H1 (cell line): ENCODE measurements around the gene MIB1. TPM values are rescaled to one million over a fixed set of nuclear protein-coding genes. Genes with fewer than 3 reads are reported as not detected.
A peak's percentile ranks its signal among the peaks of the same experiment; 100 is the strongest.

ENCODE experiments used
- CTCF ChIA-PET: fragments of 300-600 bp; sonication (Branson Sonifier 250); formaldehyde crosslinking; loops from one replicate; lab custom pipeline; 2021; ENCODE audit not compliant: partially characterized antibody; lab: Charles Lee
- POLR2A ChIA-PET: fragments of 300-600 bp; sonication (Branson Sonifier 250); formaldehyde crosslinking; loops from one replicate; lab custom pipeline; 2021; ENCODE audit warnings: inconsistent platforms; ENCODE audit not compliant: partially characterized antibody; lab: Charles Lee
- DNase-seq, 2 experiments: peaks; one replicate each; pipeline versions ENCODE4 v3.0.0 to v3.0.0-alpha.2; 2010 to 2022; ENCODE audit warnings: low spot score in 2 of 2, low read depth in 1 of 2, mixed read lengths in 1 of 2
- FAIRE-seq: peaks from 2 replicates; lab custom pipeline; 2011; peaks lifted over from hg19 to GRCh38; lab: Jason Lieb, UNC
- H2AFZ ChIP-seq: 2 replicates; pipeline ENCODE4 v1.8.1; 2012; ENCODE audit warnings: low read length, inconsistent platforms
- H2AK5ac ChIP-seq: 2 replicates; pipeline ENCODE4 v1.6.1; 2013; ENCODE audit warnings: low read depth, low read length
- H2BK120ac ChIP-seq: replicated peaks from 2 replicates; pipeline ENCODE3; 2013; ENCODE audit warnings: low read depth, low read length, inconsistent platforms
- H2BK12ac ChIP-seq: 2 replicates; pipeline ENCODE4 v1.6.1; 2013; ENCODE audit warnings: low read depth, low read length
- H2BK15ac ChIP-seq: 2 replicates; pipeline ENCODE4 v1.6.1; 2013; ENCODE audit warnings: low read length
- H2BK20ac ChIP-seq: 2 replicates; pipeline ENCODE4 v1.6.1; 2013; ENCODE audit warnings: low read length
- H2BK5ac ChIP-seq: 2 replicates; pipeline ENCODE4 v1.6.1; 2013; ENCODE audit warnings: low read depth, low read length
- H3K14ac ChIP-seq: 2 replicates; pipeline ENCODE4 v1.6.1; 2013; ENCODE audit warnings: inconsistent platforms; ENCODE audit not compliant: insufficient read length
- H3K18ac ChIP-seq: 2 replicates; pipeline ENCODE4 v1.6.1; 2013; ENCODE audit warnings: low read length; ENCODE audit errors: extremely low read depth
- H3K23ac ChIP-seq: 2 replicates; pipeline ENCODE4 v1.6.1; 2013; ENCODE audit warnings: inconsistent platforms; ENCODE audit not compliant: insufficient read length
- H3K23me2 ChIP-seq: 2 replicates; pipeline ENCODE4 v1.6.1; 2013; ENCODE audit warnings: low read depth, low read length
- H3K27ac ChIP-seq: 2 replicates; pipeline ENCODE4 v1.6.1; 2011; ENCODE audit warnings: low read depth, low read length, inconsistent platforms
- H3K27me3 ChIP-seq, 4 experiments: replicated peaks in 1 of 4; 1 replicate in 1 of 4; 2 replicates in 3 of 4; pipeline versions ENCODE4 v1.6.1 to v1.8.1; 2011 to 2013; ENCODE audit warnings: low read length in 3 of 4, mild to moderate bottlenecking in 3 of 4, inconsistent platforms in 2 of 4, mixed read lengths in 2 of 4, moderate library complexity in 1 of 4; ENCODE audit not compliant: control insufficient read depth in 3 of 4, insufficient read depth in 3 of 4; ENCODE audit errors: extremely low read depth in 1 of 4
- H3K36me3 ChIP-seq, 4 experiments: 2 replicates each; pipeline versions ENCODE4 v1.6.1 to v1.8.1; 2011 to 2013; ENCODE audit warnings: mild to moderate bottlenecking in 4 of 4, low read length in 3 of 4, moderate library complexity in 2 of 4, control low read depth in 1 of 4, inconsistent platforms in 1 of 4; ENCODE audit not compliant: insufficient read depth in 4 of 4, control insufficient read depth in 2 of 4
- H3K4ac ChIP-seq: replicated peaks from 2 replicates; pipeline ENCODE3; 2013; ENCODE audit warnings: low read length, low read depth, mixed read lengths, inconsistent platforms; ENCODE audit not compliant: insufficient read length
- H3K4me1 ChIP-seq, 4 experiments: replicated peaks in 1 of 4; 1 replicate in 1 of 4; 2 replicates in 3 of 4; pipeline versions ENCODE4 v1.6.1 to v1.8.1; 2011 to 2013; ENCODE audit warnings: low read length in 3 of 4, inconsistent platforms in 2 of 4, mixed read lengths in 1 of 4; ENCODE audit not compliant: insufficient read depth in 4 of 4, control insufficient read depth in 3 of 4
- H3K4me2 ChIP-seq, 2 experiments: 2 replicates each; pipeline versions ENCODE4 v1.6.1 to v1.8.1; 2011 to 2013; ENCODE audit warnings: low read depth in 2 of 2, low read length in 2 of 2, control low read depth in 1 of 2, inconsistent platforms in 1 of 2, mild to moderate bottlenecking in 1 of 2; ENCODE audit not compliant: insufficient read depth in 1 of 2
- H3K4me3 ChIP-seq, 4 experiments: fragments of 200-600, 300-600 bp in 1 of 4; sonication (generic), shearing (Covaris generic), sonication (Bioruptor Twin) in 1 of 4; 2 replicates each; pipeline versions ENCODE4 v1.5.1 to v1.8.1; 2011 to 2016; ENCODE audit warnings: low read length in 4 of 4, low read depth in 3 of 4, control low read depth in 2 of 4, inconsistent platforms in 2 of 4, mild to moderate bottlenecking in 2 of 4, mixed read lengths in 1 of 4, moderate library complexity in 1 of 4; ENCODE audit not compliant: insufficient read depth in 2 of 4; ENCODE audit errors: extremely low read depth in 1 of 4
- H3K56ac ChIP-seq: replicated peaks from 2 replicates; pipeline ENCODE3; 2013; ENCODE audit warnings: low read depth, mild to moderate bottlenecking, mixed read lengths, low read length, inconsistent platforms; ENCODE audit not compliant: insufficient read length
- H3K79me1 ChIP-seq: 2 replicates; pipeline ENCODE4 v1.6.1; 2013; ENCODE audit warnings: low read depth, low read length, control low read depth
- H3K79me2 ChIP-seq, 2 experiments: 2 replicates each; pipeline versions ENCODE4 v1.6.1 to v1.8.1; 2012 to 2013; ENCODE audit warnings: low read length in 2 of 2, mild to moderate bottlenecking in 2 of 2, inconsistent platforms in 1 of 2; ENCODE audit not compliant: insufficient read depth in 2 of 2, control insufficient read depth in 1 of 2
- H3K9ac ChIP-seq, 4 experiments: replicated peaks in 1 of 4; 1 replicate in 1 of 4; 2 replicates in 3 of 4; pipeline versions ENCODE4 v1.6.1 to v1.8.1; 2011 to 2013; ENCODE audit warnings: low read depth in 3 of 4, low read length in 3 of 4, control low read depth in 2 of 4, mild to moderate bottlenecking in 2 of 4, moderate library complexity in 2 of 4, inconsistent platforms in 1 of 4; ENCODE audit errors: extremely low read depth in 1 of 4
- H3K9me3 ChIP-seq, 2 experiments: 2 replicates each; pipeline versions ENCODE4 v1.6.1 to v1.8.1; 2012 to 2013; ENCODE audit warnings: mild to moderate bottlenecking in 2 of 2, moderate library complexity in 2 of 2, control low read depth in 1 of 2, inconsistent platforms in 1 of 2, low read depth in 1 of 2, low read length in 1 of 2, mixed read lengths in 1 of 2; ENCODE audit not compliant: insufficient read depth in 2 of 2
- H4K20me1 ChIP-seq, 2 experiments: replicated peaks in 1 of 2; 2 replicates each; pipeline versions ENCODE3 to v1.8.1; 2011 to 2013; ENCODE audit warnings: inconsistent platforms in 2 of 2, low read length in 2 of 2, mild to moderate bottlenecking in 1 of 2; ENCODE audit not compliant: insufficient read depth in 2 of 2, control insufficient read depth in 1 of 2
- H4K5ac ChIP-seq: 2 replicates; pipeline ENCODE4 v1.6.1; 2013; ENCODE audit warnings: low read length, low read depth, mixed read lengths, inconsistent platforms; ENCODE audit not compliant: insufficient read length
- H4K8ac ChIP-seq: 2 replicates; pipeline ENCODE4 v1.8.0; 2013; ENCODE audit warnings: mild to moderate bottlenecking, moderate library complexity, low read length, inconsistent platforms; ENCODE audit not compliant: insufficient read depth; ENCODE audit errors: extremely low read depth
- H4K91ac ChIP-seq: replicated peaks from 2 replicates; pipeline ENCODE3; 2013; ENCODE audit warnings: low read length, mixed read lengths, inconsistent platforms; ENCODE audit not compliant: insufficient read length
- ASH2L ChIP-seq: fragments of 200-600, 300-600 bp; sonication (generic); IDR thresholded peaks from one replicate; pipeline ENCODE4 v1.7.1; 2017; ENCODE audit warnings: low read length
- CTCF ChIP-seq, 3 experiments: IDR thresholded peaks; 1 replicate in 2 of 3; 2 replicates in 1 of 3; pipeline versions ENCODE4 v1.5.1 to v1.6.1; 2011; ENCODE audit warnings: low read length in 3 of 3, mild to moderate bottlenecking in 3 of 3, inconsistent platforms in 2 of 3, low read depth in 1 of 3, moderate library complexity in 1 of 3; ENCODE audit not compliant: insufficient read depth in 1 of 3; ENCODE audit errors: control extremely low read depth in 1 of 3
- GABPA ChIP-seq: IDR thresholded peaks from 2 replicates; pipeline ENCODE4 v1.6.1; 2011; ENCODE audit warnings: mild to moderate bottlenecking, low read length, moderate library complexity, borderline replicate concordance; ENCODE audit not compliant: insufficient read depth
- JUN ChIP-seq: IDR thresholded peaks from 2 replicates; pipeline ENCODE4 v1.6.1; 2011; ENCODE audit warnings: low read depth, mild to moderate bottlenecking, improper control_type of control experiment, low read length
- JUND ChIP-seq: IDR thresholded peaks from 2 replicates; pipeline ENCODE4 v1.6.1; 2011; ENCODE audit warnings: mild to moderate bottlenecking, improper control_type of control experiment, low read length
- PHF8 ChIP-seq: fragments of 200-600 bp; sonication (generic); conservative IDR thresholded peaks from 2 replicates; pipeline ENCODE4 v1.7.1; 2012; ENCODE audit warnings: low read depth, mild to moderate bottlenecking, inconsistent platforms, low read length, moderate library complexity
- RAD21 ChIP-seq, 2 experiments: IDR thresholded peaks in 1 of 2; conservative IDR thresholded peaks in 1 of 2; 2 replicates each; pipeline ENCODE4 v1.6.1; 2011; ENCODE audit warnings: low read depth in 2 of 2, low read length in 2 of 2, improper control_type of control experiment in 1 of 2, inconsistent platforms in 1 of 2, mild to moderate bottlenecking in 1 of 2, moderate library complexity in 1 of 2
- SP2 ChIP-seq: IDR thresholded peaks from 2 replicates; pipeline ENCODE4 v1.6.1; 2012; ENCODE audit warnings: mild to moderate bottlenecking, low read length, inconsistent platforms
- TAF1 ChIP-seq: IDR thresholded peaks from 2 replicates; pipeline ENCODE4 v1.6.1; 2011; ENCODE audit warnings: mild to moderate bottlenecking, low read depth, low read length
- TAF7 ChIP-seq: optimal IDR thresholded peaks from 2 replicates; pipeline ENCODE3; 2011; ENCODE audit warnings: low read depth, mild to moderate bottlenecking, inconsistent platforms, low read length, moderate library complexity, borderline replicate concordance
- TBP ChIP-seq: IDR thresholded peaks from 2 replicates; pipeline ENCODE4 v1.6.1; 2011; ENCODE audit warnings: low read depth, low read length, improper control_type of control experiment
- ZNF274 ChIP-seq: IDR thresholded peaks from 2 replicates; pipeline ENCODE4 v1.7.0; 2012; ENCODE audit warnings: low read length, borderline replicate concordance; ENCODE audit errors: extremely low read depth
- WGBS, 2 experiments: shearing (Covaris generic) in 1 of 2; methylation state at CpG; one replicate each; pipeline versions ENCODE4 v1.1.6 to v1.1.7; 2013 to 2015; ENCODE audit warnings: low lambda C conversion rate in 2 of 2, mixed read lengths in 2 of 2, inconsistent platforms in 1 of 2, low coverage in 1 of 2, missing lambda C conversion rate in 1 of 2; ENCODE audit not compliant: insufficient replicate concordance in 2 of 2, insufficient coverage in 1 of 2, insufficient read length in 1 of 2; ENCODE audit errors: extremely low coverage in 1 of 2, missing lambda C conversion rate in 1 of 2; 5-methylcytosine and 5-hydroxymethylcytosine counted together
- polyA plus RNA-seq, 7 experiments: library from polyadenylated mRNA; depleted of rRNA in 3 of 7; stranded (reverse) in 5 of 7; unstranded in 2 of 7; fragments of >200 nt in 5 of 7; fragments of 200-250 nt in 2 of 7; gene quantifications; 1 replicate in 5 of 7; 2 replicates in 1 of 7; 4 replicates in 1 of 7; pipeline versions ENCODE4 v1.2.1 to v1.2.3, GENCODE V29; 2011 to 2013; ENCODE audit warnings: missing spikeins in 2 of 7, mixed read lengths in 2 of 7
- total RNA-seq: library from RNA; stranded (reverse); fragmentation: NEBNext Ultra II Directional; extraction: Animal tissue kit (Norgen Biotek cat#: 25700); gene quantifications from 2 replicates; pipeline ENCODE4 v1.2.1, GENCODE V29; 2021

Gene MIB1
- total and polyA plus RNA-seq, 2 of the 8 experiments (the other 6 are each of a cell fraction or from before 2014, with no cell fraction given): 8.2 to 60.3 TPM

GRCh38 chr18:21897811-21898210, 157.2 kb downstream of the MIB1 start:
- H3K18ac ChIP-seq: no peak overlapping the region
- no peaks in the 10 kb centered on the region for H3K27me3 ChIP-seq
- no peak overlapping the region for H3K56ac ChIP-seq
- no peak overlapping the region for H3K4me2 ChIP-seq
- H2BK120ac ChIP-seq: no peak overlapping the region
- H2BK12ac ChIP-seq: no peak overlapping the region
- H3K27ac ChIP-seq: no peak overlapping the region
- no peak overlapping the region for H3K23ac ChIP-seq
- H2BK20ac ChIP-seq: no peak overlapping the region
- H4K91ac ChIP-seq: no peak overlapping the region
- no peaks in the 10 kb centered on the region for H3K36me3 ChIP-seq
- no peak overlapping the region for H3K9ac ChIP-seq
- ChIA-PET POLR2A (no interaction called here), CTCF (interaction anchor here (0.8 to 2.1 kb wide), 5 partner anchors 13 to 393 kb away, joined by 3 to 9 read pairs (median 3); no protein-coding TSS in a partner anchor)
- H4K8ac ChIP-seq: no peak overlapping the region
- no peaks in the 10 kb centered on the region for H3K9me3 ChIP-seq
- no peaks in the 10 kb centered on the region for H3K23me2 ChIP-seq
- H2AFZ ChIP-seq: peak overlapping the region; percentile 52; the same call in 1 of the 2 replicates
- no peak overlapping the region for H4K5ac ChIP-seq
- DNase-seq: peak; percentile 43 to 84
- no peaks in the 10 kb centered on the region for H3K79me2 ChIP-seq
- WGBS, 2 experiments: 22% methylated on average over 4 of the region's 4 CpGs; no CpG with 5 or more reads in 1 of the 2 experiments
- H4K20me1 ChIP-seq: no peaks in the 10 kb centered on the region
- H3K4ac ChIP-seq: no peak overlapping the region
- no peak overlapping the region for H2AK5ac ChIP-seq
- no peak overlapping the region for H3K4me3 ChIP-seq
- no peaks in the 10 kb centered on the region for H3K79me1 ChIP-seq
- no peak overlapping the region for H2BK15ac ChIP-seq
- H3K4me1 ChIP-seq: no peaks in the 10 kb centered on the region
- no peak overlapping the region for H3K14ac ChIP-seq
- FAIRE-seq: peak; percentile 93
- no peak overlapping the region for H2BK5ac ChIP-seq
- no peak for TF ChIP-seq ZNF274
- no peak for TF ChIP-seq JUN
- no peak for TF ChIP-seq TAF7
- no peak for TF ChIP-seq JUND
- peak; percentile 27 to 84 (median 69) for TF ChIP-seq CTCF (IDR thresholded peaks at IDR 0.05; ENCODE audit: control extremely low read depth in 1 of 3, insufficient read depth in 1 of 3, low read depth in 1 of 3, low read length in 3 of 3)
- peak; percentile 80 to 83 for TF ChIP-seq RAD21 (IDR thresholded peaks at IDR 0.05 in 1 of 2, conservative IDR thresholded peaks at IDR 0.05 in 1 of 2; ENCODE audit: low read depth in 2 of 2, low read length in 2 of 2)
- no peak for TF ChIP-seq PHF8
- no peak for TF ChIP-seq SP2
- TF ChIP-seq GABPA: no peak
- TF ChIP-seq TAF1: no peak
- TF ChIP-seq TBP: no peak
- TF ChIP-seq ASH2L: no peak
